ENCODE data around the gene CARD11.
A peak's percentile ranks its signal among the peaks of the same experiment; 100 is the strongest.

Gene CARD11

DNA sequence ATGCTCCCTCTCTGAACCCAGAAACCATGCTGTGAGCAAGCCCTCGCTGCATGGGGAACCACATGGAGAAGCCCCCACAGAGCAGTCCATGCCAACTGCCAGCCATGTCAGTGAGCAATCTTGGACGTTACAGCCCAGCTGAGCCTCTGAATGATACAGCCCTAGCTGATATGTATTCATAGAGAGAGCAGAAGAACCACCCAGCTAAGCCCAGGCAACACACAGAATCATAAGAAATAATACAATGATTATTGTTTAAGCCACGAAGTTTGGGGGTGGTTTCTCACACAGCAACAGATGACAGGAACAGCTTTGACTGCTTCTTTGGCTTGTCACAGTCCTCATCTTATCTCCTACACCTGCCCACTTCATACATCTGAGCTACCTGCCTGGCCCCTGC, 32.5 kb upstream of the CARD11 start:
- Histone ChIP-seq H3K4me3 (no peak overlapping the region), H3K4me1 (no peaks in the 10 kb centered on the region), H3K36me3 (no peaks in the 10 kb centered on the region), H3K9me3 (peaks cover 0 to 17% (median 0%) of the 10 kb centered on the region in 3 donors), H3K27me3 (no peaks in the 10 kb centered on the region), H3K27ac (no peak overlapping the region)
- intact Hi-C loops (cut with DNase I; ENCODE audit: low total_unique reads): no loop called here
- peak in 1 of 2 donors; percentile 16 for DNase-seq
- TF ChIP-seq, protein P1, sequence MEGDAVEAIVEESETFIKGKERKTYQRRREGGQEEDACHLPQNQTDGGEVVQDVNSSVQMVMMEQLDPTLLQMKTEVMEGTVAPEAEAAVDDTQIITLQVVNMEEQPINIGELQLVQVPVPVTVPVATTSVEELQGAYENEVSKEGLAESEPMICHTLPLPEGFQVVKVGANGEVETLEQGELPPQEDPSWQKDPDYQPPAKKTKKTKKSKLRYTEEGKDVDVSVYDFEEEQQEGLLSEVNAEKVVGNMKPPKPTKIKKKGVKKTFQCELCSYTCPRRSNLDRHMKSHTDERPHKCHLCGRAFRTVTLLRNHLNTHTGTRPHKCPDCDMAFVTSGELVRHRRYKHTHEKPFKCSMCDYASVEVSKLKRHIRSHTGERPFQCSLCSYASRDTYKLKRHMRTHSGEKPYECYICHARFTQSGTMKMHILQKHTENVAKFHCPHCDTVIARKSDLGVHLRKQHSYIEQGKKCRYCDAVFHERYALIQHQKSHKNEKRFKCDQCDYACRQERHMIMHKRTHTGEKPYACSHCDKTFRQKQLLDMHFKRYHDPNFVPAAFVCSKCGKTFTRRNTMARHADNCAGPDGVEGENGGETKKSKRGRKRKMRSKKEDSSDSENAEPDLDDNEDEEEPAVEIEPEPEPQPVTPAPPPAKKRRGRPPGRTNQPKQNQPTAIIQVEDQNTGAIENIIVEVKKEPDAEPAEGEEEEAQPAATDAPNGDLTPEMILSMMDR (IDR thresholded peaks at IDR 0.05): no peak

DNA sequence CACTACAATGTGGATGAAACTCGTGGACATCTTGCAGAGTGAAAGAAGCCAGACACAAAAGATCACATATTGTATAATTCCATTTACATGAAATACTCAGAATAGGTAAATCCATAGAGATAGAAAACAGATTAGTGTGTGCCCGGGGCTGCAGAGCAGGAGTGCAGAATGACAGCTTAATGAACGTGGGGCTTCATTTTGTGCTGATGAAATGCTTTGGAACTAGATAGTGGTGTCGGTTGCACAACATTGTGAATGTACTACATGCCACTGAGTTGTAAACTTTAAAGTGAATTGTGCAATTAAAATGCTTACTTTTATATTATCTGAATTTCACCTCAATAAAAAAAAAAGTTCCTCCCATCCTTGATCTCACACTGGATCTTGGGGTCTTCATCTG, 31.8 kb upstream of the CARD11 start:
- H3K27ac ChIP-seq: no peak overlapping the region
- no peak for DNase-seq

DNA sequence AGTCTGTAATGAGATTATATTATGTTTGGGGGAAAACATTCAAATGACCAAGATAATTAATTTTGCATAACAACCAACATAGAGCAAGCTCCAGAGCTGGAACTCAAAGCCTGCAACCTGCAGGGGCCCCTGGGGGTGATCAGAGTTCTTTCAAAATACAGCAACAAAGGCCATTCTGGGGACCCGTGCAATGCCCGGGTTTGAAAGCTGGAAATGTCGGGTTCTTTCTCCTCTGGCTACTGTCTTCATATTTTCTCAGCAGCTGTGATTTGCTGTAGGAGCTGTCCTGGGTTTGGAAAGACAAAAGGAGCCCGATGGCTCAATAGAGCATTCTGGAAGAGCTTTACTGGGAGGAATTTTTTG, 30.8 kb upstream of the CARD11 start:
- H3K36me3 ChIP-seq: no peaks in the 10 kb centered on the region
- TF ChIP-seq, protein P1 (IDR thresholded peaks at IDR 0.05): no peak
- peaks cover 0 to 9% (median 0%) of the 10 kb centered on the region in 3 donors for H3K9me3 ChIP-seq

More for the DNA sequence above, 31.8 kb upstream of the CARD11 start:
- H3K36me3 ChIP-seq: no peaks in the 10 kb centered on the region
- H3K4me1 ChIP-seq: no peaks in the 10 kb centered on the region
- peaks cover 0 to 17% (median 0%) of the 10 kb centered on the region in 3 donors for H3K9me3 ChIP-seq
- intact Hi-C loops (cut with DNase I; ENCODE audit: low total_unique reads): no loop called here
- TF ChIP-seq, protein P1 (IDR thresholded peaks at IDR 0.05): no peak
- no peaks in the 10 kb centered on the region for H3K27me3 ChIP-seq
- no peak overlapping the region for H3K4me3 ChIP-seq

DNA sequence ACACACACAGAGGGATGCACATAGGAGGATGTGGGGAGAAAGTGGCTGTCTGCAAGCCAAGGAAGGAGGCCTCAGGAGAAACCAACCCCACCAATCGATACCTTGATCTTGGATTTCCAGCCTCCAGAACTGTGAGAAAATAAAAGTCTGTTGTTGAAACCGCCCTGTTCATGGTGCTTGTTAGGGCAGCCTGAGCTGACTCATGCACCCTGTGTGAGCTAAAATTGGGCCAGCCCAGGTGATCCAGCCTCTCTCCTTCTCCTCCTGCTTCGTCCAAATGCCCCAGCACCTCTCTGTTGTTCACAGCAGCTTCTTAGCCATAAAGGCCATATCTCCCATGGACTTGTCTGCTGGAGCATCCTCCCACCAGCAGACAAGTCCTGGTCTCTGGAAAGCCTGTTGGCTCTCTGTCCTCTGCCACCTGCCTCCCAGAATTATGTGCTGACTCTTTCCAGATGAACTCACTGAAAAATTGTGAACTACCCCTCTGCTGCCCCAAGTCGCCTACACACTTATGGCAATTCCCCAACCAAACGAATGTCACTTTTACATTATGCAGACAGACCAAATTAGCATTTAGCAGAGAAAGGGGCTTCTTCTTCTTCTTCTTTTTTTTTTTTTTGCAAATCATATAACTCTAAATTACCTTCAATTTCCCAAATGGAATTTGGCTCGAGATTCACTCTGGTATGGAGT, 30.2 kb upstream of the CARD11 start:
- Histone ChIP-seq H3K27me3 (no peaks in the 10 kb centered on the region), H3K36me3 (no peaks in the 10 kb centered on the region), H3K9me3 (peaks cover 0 to 9% (median 0%) of the 10 kb centered on the region in 3 donors), H3K4me1 (peaks cover 0 to 4% (median 0%) of the 10 kb centered on the region in 4 donors), H3K27ac (no peak overlapping the region), H3K4me3 (no peak overlapping the region)
- TF ChIP-seq, protein P1 (IDR thresholded peaks at IDR 0.05): no peak
- peak in 1 of 2 donors; percentile 0 for DNase-seq
- intact Hi-C loops (cut with DNase I; ENCODE audit: low total_unique reads): no loop called here

More for the DNA sequence above, 30.8 kb upstream of the CARD11 start:
- no peak overlapping the region for H3K4me3 ChIP-seq
- intact Hi-C loops (cut with DNase I; ENCODE audit: low total_unique reads): no loop called here
- DNase-seq: peak in 1 of 2 donors; percentile 4
- H3K27ac ChIP-seq: no peak overlapping the region
- H3K27me3 ChIP-seq: no peaks in the 10 kb centered on the region
- no peaks in the 10 kb centered on the region for H3K4me1 ChIP-seq

DNA sequence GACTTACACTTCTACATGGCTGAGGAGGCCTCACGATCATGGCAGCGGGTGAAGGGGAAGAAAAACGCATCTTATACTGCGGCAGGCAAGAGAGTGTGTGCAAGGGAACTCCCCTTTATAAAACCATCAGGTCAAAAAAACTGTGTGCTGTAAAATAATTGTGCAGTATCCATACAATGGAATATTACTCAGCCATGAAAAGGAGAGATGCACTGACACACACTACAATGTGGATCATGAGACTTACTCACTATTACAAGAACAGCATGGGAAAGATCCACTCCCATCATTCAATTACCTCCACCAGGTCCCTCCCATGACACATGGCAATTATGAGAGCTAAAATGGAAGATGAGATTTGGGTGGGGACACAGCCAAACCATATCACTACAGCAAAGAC, 27.2 kb upstream of the CARD11 start:
- intact Hi-C loops (cut with DNase I; ENCODE audit: low total_unique reads): no loop called here
- TF ChIP-seq, protein P1 (IDR thresholded peaks at IDR 0.05): no peak
- H3K36me3 ChIP-seq: no peaks in the 10 kb centered on the region

More for the DNA sequence above, 27.2 kb upstream of the CARD11 start:
- peaks cover 0 to 2% (median 0%) of the 10 kb centered on the region in 3 donors for H3K9me3 ChIP-seq
- no peak overlapping the region for H3K27ac ChIP-seq
- H3K4me1 ChIP-seq: peaks cover 0 to 15% (median 4%) of the 10 kb centered on the region in 4 donors
- H3K4me3 ChIP-seq: no peak overlapping the region
- H3K27me3 ChIP-seq: no peaks in the 10 kb centered on the region
- DNase-seq: no peak
